HG03442 (cell line): ENCODE measurements around the gene DNAH5.
"Not testable (repeated sequence)": the region's sequence is repeated elsewhere in the genome, so short reads cannot be mapped to it uniquely, and the experiment has no call there.

Source experiments
- ATAC-seq: cut with Tn5 transposase; IDR thresholded peaks from one replicate; pipeline ENCODE4 v1.9.1; 2021; ENCODE audit warnings: mild to moderate bottlenecking, moderate library complexity; ENCODE audit not compliant: unreplicated experiment

DNAH5 gene, protein sequence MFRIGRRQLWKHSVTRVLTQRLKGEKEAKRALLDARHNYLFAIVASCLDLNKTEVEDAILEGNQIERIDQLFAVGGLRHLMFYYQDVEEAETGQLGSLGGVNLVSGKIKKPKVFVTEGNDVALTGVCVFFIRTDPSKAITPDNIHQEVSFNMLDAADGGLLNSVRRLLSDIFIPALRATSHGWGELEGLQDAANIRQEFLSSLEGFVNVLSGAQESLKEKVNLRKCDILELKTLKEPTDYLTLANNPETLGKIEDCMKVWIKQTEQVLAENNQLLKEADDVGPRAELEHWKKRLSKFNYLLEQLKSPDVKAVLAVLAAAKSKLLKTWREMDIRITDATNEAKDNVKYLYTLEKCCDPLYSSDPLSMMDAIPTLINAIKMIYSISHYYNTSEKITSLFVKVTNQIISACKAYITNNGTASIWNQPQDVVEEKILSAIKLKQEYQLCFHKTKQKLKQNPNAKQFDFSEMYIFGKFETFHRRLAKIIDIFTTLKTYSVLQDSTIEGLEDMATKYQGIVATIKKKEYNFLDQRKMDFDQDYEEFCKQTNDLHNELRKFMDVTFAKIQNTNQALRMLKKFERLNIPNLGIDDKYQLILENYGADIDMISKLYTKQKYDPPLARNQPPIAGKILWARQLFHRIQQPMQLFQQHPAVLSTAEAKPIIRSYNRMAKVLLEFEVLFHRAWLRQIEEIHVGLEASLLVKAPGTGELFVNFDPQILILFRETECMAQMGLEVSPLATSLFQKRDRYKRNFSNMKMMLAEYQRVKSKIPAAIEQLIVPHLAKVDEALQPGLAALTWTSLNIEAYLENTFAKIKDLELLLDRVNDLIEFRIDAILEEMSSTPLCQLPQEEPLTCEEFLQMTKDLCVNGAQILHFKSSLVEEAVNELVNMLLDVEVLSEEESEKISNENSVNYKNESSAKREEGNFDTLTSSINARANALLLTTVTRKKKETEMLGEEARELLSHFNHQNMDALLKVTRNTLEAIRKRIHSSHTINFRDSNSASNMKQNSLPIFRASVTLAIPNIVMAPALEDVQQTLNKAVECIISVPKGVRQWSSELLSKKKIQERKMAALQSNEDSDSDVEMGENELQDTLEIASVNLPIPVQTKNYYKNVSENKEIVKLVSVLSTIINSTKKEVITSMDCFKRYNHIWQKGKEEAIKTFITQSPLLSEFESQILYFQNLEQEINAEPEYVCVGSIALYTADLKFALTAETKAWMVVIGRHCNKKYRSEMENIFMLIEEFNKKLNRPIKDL (N-terminal part only)

DNA sequence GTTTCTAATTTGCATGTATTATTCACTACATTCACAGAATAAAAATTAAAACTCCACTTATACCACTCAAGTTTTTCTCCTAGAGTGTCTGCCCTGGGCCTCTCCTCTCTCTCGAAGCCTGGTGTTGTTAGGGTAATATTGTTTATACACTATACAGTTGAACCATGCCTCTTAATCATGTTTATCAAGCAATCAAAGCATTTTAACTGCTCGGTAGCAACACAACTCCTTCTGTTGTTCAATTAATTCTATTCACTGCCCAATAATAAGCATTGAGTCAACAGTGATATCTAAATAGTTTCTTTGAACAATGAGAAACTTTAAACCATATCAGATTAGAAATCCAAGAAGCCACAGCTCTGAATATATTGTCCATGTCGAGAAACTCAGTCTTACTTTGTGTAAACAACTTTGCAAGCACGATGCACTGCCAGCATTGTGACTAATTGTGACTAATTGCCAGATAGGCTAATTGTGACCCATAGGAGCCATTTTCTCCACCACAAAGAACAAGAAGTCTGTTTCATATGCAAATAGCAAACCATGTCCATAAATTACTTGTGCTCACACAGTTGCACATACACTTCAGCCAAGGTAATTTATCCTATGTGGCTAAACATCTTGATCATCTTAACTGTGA lies at the start of gene DNAH5:
Gene DNAH5, minus strand, starts transcription at position 129 of the 640 bp plus-strand sequence. CDS start 250 bp downstream, outside the sequence.
- ATAC-seq, result no peak

DNA sequence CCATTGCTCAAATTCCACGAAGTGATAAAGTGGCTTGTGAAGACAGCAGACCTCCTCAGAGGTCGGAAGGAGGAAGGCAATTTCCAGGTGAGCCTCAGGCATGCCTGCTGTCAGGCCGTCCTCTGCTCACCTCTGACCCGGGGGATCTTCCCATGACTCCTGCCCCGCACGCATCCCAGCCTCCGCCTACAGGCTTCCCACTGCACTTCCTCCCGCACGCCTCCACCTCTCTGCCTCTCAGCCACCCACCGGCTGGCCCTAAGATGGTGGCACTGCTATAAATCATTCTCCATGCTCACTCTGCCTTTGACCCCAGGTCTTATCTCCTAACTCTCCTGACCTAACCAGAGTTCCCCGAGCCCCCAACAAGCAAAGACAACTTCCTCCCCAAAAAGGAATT lies 49.4 kb upstream of the DNAH5 start:
- ATAC-seq, result no peak

DNA sequence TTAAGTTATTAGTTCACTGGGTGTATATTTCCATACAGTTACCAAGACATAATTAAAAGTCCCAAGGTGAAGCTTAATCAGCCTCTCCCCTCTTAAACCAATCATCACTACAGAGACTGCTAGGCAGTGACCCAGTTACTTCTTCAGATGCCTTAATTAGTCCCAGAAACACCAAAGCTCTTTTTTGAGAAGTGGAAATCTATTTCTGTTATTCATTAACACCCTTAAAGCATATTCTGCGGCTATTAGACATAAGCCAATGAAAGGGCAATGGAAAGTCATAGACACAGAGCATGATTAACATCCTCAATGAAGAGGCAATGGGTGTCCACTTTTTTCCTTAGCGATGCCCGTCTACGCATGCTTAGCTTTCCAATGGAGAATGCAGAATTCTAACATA lies 48.3 kb upstream of the DNAH5 start:
- no peak for ATAC-seq

DNA sequence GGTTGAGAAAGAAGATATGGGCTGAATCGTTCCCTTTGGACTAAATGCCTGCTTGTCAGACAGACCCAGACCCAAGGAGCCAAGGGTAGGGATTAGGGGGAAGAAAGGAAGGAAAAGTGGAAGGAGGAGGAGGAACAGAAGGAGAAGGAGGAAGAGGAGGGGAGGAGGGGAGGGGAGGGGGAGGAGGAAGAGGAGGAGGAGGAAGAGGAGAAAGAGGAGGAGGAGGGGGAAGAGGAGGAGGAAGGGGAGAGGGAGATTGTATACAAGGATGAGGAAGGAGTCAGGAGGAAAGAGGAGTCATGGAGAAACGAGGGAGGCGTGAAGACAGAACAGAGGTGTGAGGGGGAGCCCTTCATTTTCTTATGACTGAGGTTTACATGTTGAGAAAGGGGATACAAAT lies 46.9 kb upstream of the DNAH5 start:
- no peak for ATAC-seq

DNA sequence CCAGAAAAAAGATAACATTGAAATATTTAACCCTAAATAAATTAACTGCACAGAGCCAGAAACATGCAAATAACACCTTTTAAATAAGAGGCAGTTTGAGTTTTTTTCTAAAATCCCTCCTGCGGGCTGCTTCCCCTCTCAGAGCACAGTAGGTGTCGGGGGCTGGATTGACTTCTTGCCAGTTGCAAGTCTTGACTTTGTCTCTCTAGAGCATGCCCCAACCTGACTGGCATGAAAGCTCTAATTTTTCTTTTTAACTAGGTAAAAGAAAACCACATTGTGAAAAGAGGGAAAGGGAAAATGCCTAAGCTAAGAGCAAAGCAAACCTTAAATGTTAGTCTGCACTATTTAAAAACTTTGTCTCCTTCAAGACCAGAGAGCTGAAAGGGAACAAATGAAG lies 46.4 kb upstream of the DNAH5 start:
- ATAC-seq, result no peak

DNA sequence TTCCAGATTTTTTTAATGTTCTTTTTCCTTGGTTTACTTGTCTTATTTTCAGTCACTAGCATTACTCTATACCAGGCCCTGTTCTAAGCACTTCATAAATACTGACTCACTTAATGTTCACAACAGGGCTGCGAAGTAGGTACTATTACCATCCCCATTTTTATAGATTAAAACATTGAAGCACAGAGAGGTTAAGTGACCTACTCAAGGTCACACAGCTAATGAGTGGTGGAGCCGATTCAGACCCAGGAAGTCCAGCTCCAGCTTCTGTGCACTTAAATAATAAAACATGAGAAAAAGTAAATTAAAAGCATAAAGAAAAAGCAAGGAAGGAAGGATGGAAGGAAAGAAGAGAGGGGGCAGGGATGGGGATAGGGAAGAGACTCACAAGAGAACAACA lies 45.3 kb upstream of the DNAH5 start:
- ATAC-seq, result no peak

DNA sequence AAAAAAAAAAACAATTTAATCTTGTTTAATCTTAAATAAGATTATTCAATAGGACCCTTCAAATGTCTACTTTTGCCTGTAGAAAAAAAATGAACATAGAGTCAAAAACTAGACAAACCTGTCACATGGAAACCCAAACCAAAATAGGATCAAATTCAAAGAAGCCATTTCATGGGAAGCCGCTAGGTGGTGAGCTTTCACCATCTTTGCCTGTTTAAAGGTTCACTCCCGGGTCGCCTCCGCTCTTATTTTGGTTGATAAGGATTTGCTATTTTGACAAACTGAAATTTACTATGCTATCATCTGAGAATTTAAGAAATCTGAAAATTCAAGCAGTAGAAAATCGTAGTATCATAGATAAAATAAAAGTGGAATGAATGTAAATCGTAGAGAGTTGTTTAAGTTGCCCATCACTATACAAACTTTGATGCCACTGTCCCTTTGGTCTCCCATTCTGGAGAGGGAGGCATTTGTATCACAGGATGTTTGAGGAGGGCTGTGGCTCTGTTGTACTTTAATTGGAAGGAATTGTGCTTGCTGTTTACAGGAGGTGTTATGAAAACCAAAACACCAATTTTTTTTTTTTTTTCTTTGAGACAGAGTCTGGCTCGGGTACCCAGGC lies 43.5 kb upstream of the DNAH5 start:
- peak; percentile 68 for ATAC-seq

DNA sequence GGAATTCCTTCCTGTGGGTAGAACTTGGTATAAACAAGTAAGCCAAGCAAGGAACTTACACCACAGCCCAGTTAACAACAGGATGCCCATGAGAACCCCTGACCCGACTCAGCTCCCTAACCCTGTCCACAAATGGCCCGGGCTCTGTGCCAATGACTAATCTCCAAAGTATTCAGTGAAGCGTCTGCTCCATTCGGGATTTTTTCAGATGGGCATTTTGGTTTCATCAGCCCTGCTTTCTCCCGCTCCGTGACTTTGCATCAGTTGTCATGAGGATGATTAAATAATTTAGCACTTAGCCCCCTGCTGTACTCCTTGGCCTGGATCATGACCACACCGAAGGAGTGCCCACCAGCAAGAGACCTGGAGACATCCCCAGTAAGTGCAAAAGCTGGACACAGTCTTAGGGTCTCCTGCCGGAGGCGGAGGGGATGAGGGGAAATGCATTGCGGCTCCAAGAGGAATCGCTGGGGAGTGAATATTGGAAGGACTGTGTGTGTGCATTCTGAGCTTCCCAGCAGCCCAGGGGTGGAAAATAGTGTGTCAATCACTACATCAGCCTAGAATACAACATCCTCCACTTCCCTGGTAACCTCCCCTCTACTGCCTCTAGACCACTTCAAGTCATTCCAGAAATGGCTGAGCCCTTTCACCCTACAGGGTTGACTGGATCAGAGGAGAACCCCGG lies 41.4 kb upstream of the DNAH5 start:
- no peak for ATAC-seq

DNA sequence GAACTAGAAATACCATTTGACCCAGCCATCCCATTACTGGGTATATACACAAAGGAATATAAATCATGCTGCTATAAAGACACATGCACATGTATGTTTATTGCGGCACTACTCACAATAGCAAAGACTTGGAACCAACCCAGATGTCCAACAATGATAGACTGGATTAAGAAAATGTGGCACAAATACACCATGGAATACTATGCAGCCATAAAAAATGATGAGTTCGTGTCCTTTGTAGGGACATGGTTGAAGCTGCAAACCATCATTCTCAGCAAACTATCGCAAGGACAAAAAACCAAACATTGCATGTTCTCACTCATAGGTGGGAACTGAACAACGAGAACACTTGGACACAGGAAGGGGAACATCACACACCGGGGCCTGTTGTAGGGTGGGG lies 40.4 kb upstream of the DNAH5 start:
- ATAC-seq, result not testable (repeated sequence)

DNA sequence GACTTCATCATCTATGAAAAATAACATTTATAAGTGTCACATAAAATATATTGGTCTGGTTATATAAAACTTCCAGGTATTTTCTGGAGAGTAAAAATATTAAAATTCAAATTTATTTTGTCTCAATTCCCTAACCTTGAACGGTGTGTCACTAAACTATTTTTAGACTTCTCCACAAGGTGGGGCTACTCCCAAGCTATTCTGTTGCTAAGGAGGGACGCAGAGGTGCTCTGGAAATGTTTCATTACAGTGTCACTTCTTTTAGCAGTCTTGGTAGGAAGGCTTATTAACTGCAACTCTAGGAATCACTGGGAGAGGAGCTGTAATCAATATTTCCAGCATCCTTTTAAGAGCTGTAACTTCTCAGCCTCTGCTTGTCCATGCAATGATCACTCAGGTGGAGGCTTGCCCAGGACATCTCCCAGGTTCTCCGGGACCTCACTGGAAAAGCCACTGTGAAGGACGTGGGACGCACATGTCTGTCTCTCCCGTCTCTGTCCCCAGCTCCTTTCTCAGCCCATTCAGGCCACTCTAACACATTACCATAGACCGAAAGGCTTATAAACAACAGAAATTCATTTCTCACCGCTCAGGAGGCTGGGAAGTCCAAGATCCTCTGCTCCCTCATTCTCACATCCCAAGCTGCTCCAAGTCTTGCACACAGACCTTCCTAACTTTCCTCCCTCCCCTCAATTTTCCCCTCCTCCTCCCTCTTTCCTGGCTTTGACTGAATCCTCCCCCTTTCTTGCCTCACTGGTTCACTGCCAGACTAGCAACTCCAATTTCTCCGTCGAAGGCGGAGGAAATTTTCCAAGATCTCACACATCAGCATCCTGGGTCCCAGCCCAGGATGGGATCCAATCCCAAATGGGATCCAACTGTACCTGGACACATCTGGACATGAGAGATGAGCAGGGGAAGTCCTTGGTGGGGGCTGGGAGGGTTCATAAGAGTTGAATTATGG lies 32.7 kb upstream of the DNAH5 start:
- no peak for ATAC-seq

DNA sequence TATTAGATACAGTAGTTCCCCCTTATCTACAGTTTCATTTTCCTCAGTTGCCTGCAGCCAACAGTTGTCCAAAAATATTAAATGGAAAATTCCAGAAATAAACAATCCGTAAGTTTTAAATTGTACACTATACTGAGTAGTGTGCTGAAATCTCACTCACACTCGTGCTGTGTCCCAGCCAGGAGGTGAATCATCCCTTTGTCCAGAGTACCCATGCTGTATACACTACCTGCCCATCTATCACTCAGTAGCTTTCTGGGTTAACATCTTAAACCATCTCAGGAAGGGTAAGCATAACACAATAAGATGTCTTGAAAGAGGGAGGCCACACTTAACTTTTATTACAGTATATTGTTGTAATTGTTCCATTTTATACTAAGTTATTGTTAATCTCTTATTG lies 31.7 kb upstream of the DNAH5 start:
- ATAC-seq, result no peak

DNA sequence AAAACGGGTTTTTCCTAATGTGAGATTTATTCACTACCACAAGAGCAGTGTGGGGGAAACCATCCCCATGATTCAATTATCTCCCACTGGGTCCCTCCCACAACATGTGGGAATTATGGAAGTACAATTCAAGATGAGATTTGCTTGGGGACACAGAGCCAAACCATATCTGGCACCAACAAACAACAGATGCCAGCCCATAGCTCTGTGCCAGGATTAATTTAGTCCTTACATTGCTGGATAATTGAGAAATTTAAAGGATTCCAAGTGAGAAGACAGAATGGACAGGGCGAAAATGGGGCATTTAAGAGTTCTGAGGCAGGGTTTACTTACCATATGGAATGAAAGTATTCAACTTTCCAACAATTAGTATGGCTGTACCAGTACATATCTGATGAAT lies 30.8 kb upstream of the DNAH5 start:
- ATAC-seq, result no peak

DNA sequence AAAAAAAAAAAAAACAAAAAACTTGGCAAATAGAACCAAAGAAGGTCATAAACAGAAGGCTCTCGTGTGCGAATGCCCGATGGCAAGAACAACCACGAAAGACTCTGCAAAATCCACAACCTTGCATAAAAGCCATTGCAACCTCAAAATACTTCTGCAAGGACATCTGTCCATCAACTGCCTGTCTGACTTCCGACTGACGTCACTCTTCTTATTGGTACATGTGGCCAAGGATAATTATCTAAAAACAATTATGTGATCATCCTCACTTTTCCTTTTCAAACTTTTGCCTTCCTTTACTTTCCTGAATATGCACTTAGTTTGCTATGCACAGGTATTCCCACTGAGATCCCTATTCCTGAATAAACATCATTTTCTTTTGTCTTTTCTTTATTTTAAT lies 29.2 kb upstream of the DNAH5 start:
- no peak for ATAC-seq

DNA sequence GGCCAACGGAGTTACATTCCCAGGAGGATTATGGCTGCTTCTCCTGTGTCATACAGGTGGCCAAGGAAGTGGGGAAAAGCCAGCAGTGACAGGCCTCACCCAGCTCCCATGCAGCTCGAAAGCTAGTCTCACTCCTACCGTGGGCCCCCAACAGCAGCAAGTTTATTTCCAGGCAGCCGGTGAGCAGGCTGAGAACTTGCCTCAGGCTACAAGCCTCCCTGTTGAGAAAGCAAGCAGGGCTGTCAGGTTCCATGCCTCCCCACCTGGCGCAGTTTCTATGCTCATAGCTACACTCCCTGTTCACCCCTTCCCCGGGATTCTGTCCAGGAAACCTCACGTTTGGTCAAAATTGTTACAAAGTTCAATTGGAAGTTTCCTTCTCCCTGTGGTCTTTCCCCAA lies 27.5 kb upstream of the DNAH5 start:
- no peak for ATAC-seq

DNA sequence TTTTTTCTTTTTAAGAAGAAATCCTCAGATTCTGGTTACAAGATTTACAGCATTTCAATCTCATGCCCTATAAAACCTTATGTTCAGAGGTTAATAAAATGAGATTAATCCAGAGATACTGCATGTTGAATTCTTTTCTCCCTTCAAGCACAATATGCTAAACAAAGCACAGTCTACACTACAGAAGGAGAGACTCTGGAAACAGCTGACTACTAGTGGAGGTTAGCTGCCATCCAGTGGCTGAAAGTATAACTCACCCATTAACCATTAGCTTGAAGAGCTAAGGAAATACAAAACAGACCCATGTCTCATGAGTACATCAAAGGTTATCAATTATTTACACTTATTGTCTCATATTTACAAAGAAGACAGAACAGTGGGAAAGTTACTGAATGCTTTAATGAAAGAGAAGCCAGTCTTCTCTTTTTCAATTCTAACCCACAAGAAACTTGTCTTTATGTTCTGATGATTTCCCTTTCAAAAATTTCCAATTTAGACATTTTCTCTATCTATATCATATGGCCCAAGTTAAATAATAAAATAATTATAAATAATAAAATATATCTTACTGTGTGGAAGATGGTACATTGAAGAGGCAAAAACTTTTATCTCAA lies 12.7 kb upstream of the DNAH5 start:
- ATAC-seq, result peak; percentile 89

DNA sequence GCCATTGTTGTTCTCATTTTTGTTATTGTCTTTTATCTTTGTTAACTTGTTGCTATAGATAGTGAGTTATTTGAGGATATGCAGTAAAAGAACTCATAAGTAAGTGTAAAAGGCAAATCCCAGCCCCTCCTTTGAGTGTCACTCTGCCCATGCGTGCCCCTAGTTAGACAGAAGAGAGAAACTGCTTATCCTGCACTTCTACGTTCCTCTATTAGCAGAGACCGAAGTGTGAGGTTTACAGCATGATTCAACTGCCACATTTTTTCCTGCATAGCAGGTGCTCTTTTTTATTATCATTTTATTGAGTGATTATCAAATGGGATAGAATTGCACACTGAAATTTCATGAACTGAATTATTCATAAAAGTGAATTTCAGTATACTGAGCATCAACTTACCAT lies 12.0 kb upstream of the DNAH5 start:
- ATAC-seq, result no peak

DNA sequence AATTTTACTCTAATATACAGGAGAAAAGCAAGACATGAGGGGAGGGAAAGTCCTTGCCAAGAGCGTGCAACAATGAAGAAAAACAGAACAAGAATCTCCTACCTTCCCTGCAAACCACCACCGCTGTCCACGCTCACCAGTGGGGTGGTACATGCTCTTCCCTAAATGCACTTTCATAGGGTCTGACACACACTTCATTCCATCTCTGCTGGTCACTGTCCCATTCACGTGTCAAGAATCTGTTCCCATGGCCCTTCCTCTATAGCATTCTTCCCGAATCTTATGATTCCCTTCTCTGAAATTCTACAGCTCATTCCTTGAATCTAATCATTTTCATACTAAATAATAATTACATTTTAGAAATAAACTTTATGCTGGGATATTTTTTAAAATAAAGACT lies 11.4 kb upstream of the DNAH5 start:
- no peak for ATAC-seq

DNA sequence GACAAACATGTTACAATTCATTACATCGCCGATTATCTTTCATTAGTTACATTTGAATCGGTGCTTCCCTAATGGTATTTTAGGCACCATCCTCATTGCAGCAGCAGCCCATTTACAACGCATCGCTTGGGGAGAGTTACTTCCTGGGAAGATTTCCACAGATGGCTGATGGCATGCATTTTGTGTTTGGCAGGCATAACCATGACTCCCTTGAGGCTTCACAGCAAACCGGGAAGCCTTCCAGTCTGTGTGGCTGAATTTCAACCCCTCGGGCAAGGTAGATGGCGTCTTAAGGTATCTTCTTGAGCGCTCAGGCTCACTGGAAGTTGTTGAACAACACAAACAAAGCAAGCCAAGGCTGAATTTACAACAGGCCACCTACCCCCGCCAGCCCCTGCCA lies 1.6 kb upstream of the DNAH5 start:
- ATAC-seq, result no peak
